K562 (cell line): Measurements from ENCODE around the gene CHL1. TPM values are rescaled to one million over a fixed set of nuclear protein-coding genes. Genes with fewer than 3 reads are reported as not detected.

ENCODE experiments used
- ARID1B ChIP-seq: fragments of 450-650 bp; IDR thresholded peaks from 2 replicates; pipeline ENCODE4 v1.6.1; 2016; ENCODE audit warnings: antibody characterized with exemption, mild to moderate bottlenecking, inconsistent platforms
- HCFC1 ChIP-seq: IDR thresholded peaks from 2 replicates; pipeline ENCODE4 v1.6.1; 2012; ENCODE audit warnings: low read depth, low read length, improper control_type of control experiment
- MCM2 ChIP-seq: fragments of 450-650 bp; IDR thresholded peaks from 2 replicates; pipeline ENCODE4 v1.6.1; 2017; ENCODE audit warnings: low read depth, mild to moderate bottlenecking
- MCM7 ChIP-seq, 2 experiments: fragments of 450-650 bp; IDR thresholded peaks; 2 replicates each; pipeline ENCODE4 v1.6.1; 2016 to 2018
- MTA3 ChIP-seq: fragments of 450-650 bp; formaldehyde crosslinking; IDR thresholded peaks from 2 replicates; pipeline ENCODE4 v1.6.1; 2017; ENCODE audit warnings: mild to moderate bottlenecking, borderline replicate concordance
- NR1H2 ChIP-seq: sonication (generic); formaldehyde crosslinking; IDR thresholded peaks from 2 replicates; pipeline ENCODE4 v1.4.0; 2020; ENCODE audit warnings: mild to moderate bottlenecking, missing genetic modification reagents
- RB1 ChIP-seq: fragments of 450-650 bp; IDR thresholded peaks from 2 replicates; pipeline ENCODE4 v1.6.1; 2017; ENCODE audit warnings: low read depth, mild to moderate bottlenecking
- TARDBP ChIP-seq: fragments of 450-650 bp; IDR thresholded peaks from 2 replicates; pipeline ENCODE4 v1.6.1; 2016
- U2AF1 ChIP-seq: fragments of 200-400 bp; formaldehyde crosslinking; optimal IDR thresholded peaks from 2 replicates; pipeline ENCODE3; 2017; ENCODE audit warnings: mild to moderate bottlenecking, low read depth, low read length, moderate library complexity
- UBTF ChIP-seq, 2 experiments: IDR thresholded peaks; 2 replicates each; pipeline ENCODE4 v1.6.1; 2012; ENCODE audit warnings: improper control_type of control experiment in 2 of 2, low read depth in 2 of 2, low read length in 2 of 2, borderline replicate concordance in 1 of 2
- XRCC4 ChIP-seq: IDR thresholded peaks from one replicate; pipeline ENCODE4 v1.6.1; 2011; ENCODE audit not compliant: insufficient read depth, insufficient read length; ENCODE audit errors: extremely low read depth
- ZBTB26 ChIP-seq: fragments of 450-650 bp; formaldehyde crosslinking; IDR thresholded peaks from 2 replicates; pipeline ENCODE4 v1.4.0; 2022; ENCODE audit warnings: missing genetic modification characterization
- ZNF121 ChIP-seq: sonication (generic); formaldehyde crosslinking; conservative IDR thresholded peaks from 2 replicates; pipeline ENCODE4 v1.8.0; 2022; ENCODE audit warnings: missing genetic modification reagents
- ZNF146 ChIP-seq: IDR thresholded peaks from one replicate; pipeline ENCODE4 v1.6.1; 2018; ENCODE audit warnings: missing compliant biosample characterization; ENCODE audit not compliant: unreplicated experiment
- polyA plus RNA-seq, 8 experiments: library from polyadenylated mRNA; depleted of rRNA in 4 of 8; stranded (reverse) in 5 of 8; unstranded in 3 of 8; fragments of >200 nt; fragmentation: Nextera tagmentation in 2 of 8; fragmentation: Illumina TruSeq in 1 of 8; extraction: Ambion mirVana in 2 of 8; extraction: Trizol in 1 of 8; gene quantifications; 2 replicates each; pipeline versions ENCODE4 v1.2.1 to v1.2.3, GENCODE V29; 2011 to 2014; ENCODE audit warnings: inconsistent platforms in 1 of 8, missing spikeins in 1 of 8
- total RNA-seq, 7 experiments: library from RNA; depleted of rRNA in 6 of 7; stranded (reverse); fragments of >200 nt in 6 of 7; fragmentation: Illumina TruSeq in 2 of 7; extraction: Trizol in 2 of 7; gene quantifications; 2 replicates each; pipeline versions ENCODE4 v1.2.1 to v1.2.3, GENCODE V29; 2011 to 2021; ENCODE audit warnings: low replicate concordance in 1 of 7

Gene CHL1
- total and polyA plus RNA-seq, 9 of the 15 experiments (the other 6 are each of a cell fraction or from before 2014, with no cell fraction given): 0.02 TPM; not detected in 8

GRCh38 chr3:256501-256900 is 59.9 kb downstream of the CHL1 start (continued):
- no peak for TF ChIP-seq ZBTB26 (CRISPR knock-in tag)
- TF ChIP-seq MTA3: no peak
- no peak for TF ChIP-seq U2AF1
- no peak for TF ChIP-seq XRCC4
- TF ChIP-seq NR1H2 (CRISPR knock-in tag): no peak
- no peak for TF ChIP-seq TARDBP
- no peak for TF ChIP-seq ARID1B
- no peak for TF ChIP-seq ZNF146
- no peak for TF ChIP-seq UBTF (IDR thresholded peaks at IDR 0.05; ENCODE audit: borderline replicate concordance in 1 of 2, low read depth in 2 of 2, low read length in 2 of 2)
- no peak for TF ChIP-seq MCM7 (IDR thresholded peaks at IDR 0.05)
- no peak for TF ChIP-seq HCFC1
- no peak for TF ChIP-seq MCM2
- TF ChIP-seq RB1: no peak
- TF ChIP-seq ZNF121 (CRISPR knock-in tag): no peak
- TF ChIP-seq, all 486 proteins: peak for 0
